IPS DF 6.9 (cell line): ENCODE data around the gene WRNIP1.
"Not testable (repeated sequence)": the region's sequence is repeated elsewhere in the genome, so short reads cannot be mapped to it uniquely, and the experiment has no call there.

Experiments
- DNase-seq: peaks from one replicate; pipeline ENCODE4 v3.0.0-alpha.2; 2013; ENCODE audit warnings: low read depth, low spot score
- H3K27ac ChIP-seq: one replicate; pipeline ENCODE4 v1.5.1; 2013; ENCODE audit warnings: low read length, control low read depth
- H3K27me3 ChIP-seq: 2 replicates; pipeline ENCODE4 v1.6.1; 2013; ENCODE audit warnings: mild to moderate bottlenecking, low read length; ENCODE audit not compliant: control insufficient read depth, insufficient read depth
- H3K36me3 ChIP-seq: 2 replicates; pipeline ENCODE4 v1.6.1; 2013; ENCODE audit warnings: low read length; ENCODE audit not compliant: control insufficient read depth, insufficient read depth
- H3K4me1 ChIP-seq: 2 replicates; pipeline ENCODE4 v1.6.1; 2013; ENCODE audit warnings: low read length; ENCODE audit not compliant: control insufficient read depth, insufficient read depth
- H3K4me3 ChIP-seq: 2 replicates; pipeline ENCODE4 v1.5.1; 2013; ENCODE audit warnings: mild to moderate bottlenecking, low read length
- H3K9me3 ChIP-seq: 2 replicates; pipeline ENCODE4 v1.6.1; 2013; ENCODE audit warnings: low read length, inconsistent platforms; ENCODE audit not compliant: control insufficient read depth, insufficient read depth
- whole genome bisulfite sequencing: extraction: QIAGEN DNeasy Blood & Tissue Kit; methylation state at CpG from one replicate; pipeline ENCODE4 v1.1.7; 2013; ENCODE audit warnings: mixed read lengths, missing lambda C conversion rate; ENCODE audit not compliant: insufficient read length, insufficient coverage; 5-methylcytosine and 5-hydroxymethylcytosine counted together

Gene WRNIP1

DNA sequence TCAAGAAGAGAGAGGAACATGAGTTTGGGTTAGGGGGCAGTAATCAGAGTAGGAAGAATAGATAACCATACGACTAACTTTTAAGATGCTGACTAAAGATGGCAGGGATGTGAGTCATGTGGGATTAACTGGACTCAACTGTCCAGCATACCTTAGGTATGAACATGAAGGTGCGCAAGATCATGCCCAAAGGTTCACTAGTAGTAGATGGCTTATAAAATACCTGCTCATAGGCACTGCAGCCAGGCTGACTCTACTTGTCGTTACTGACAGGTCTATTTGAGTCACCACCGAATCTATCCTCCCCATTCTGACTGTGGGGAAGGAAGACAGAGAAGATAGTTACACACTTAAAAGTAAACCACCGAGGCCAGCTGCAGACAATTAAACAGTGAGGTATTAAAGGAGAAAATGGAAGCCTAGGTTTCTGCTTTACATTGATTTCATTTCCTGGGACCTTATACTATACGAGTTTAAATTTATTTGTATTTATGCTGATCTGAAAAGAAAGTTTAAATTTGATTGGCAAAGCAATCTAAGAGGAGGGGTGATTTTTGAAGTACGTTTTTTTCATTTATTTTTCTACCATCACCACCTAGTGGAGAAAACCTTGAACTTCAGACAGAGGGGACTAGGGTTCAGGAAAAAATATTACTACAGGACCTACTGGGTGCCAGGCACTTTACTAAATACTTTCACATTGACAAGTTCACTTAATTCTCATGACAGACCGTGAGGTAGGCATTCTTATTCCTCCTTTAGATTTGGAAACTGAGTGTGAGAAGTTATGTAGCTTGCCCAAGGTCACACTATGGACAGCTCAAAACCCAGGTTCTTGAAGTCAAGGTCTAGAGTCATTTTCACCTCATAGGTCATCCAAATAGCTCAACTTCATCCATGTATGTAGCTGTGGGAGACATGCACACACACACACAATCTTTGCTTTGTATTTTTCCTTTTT is 4.0 kb upstream of the WRNIP1 start:
- H3K36me3 ChIP-seq, result no peaks in the 10 kb centered on the region
- H3K27me3 ChIP-seq, result no peaks in the 10 kb centered on the region
- whole genome bisulfite sequencing, result no CpG with 5 or more reads among the region's 8 CpGs
- H3K27ac ChIP-seq, result no peak overlapping the region
- no peaks in the 10 kb centered on the region for H3K4me1 ChIP-seq
- no peaks in the 10 kb centered on the region for H3K9me3 ChIP-seq
- no peak overlapping the region for H3K4me3 ChIP-seq
- no peak for DNase-seq

DNA sequence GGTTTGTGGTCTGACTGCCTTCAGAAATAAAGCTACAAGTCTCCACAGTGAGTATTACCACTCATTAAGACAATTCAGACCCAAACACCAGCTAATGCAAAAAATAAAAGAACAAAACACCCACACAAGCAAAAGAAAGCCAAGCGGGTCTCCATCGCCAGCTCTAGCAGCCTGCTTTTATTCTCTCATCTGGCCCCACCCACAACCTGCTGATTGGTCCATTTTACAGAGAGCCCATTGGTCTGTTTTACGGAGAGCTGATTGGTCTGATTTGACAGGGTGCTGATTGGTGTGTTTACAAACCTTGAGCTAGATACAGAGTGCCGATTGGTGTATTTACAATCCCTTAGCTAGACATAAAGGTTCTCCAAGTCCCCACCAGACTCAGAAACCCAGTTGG is 2.3 kb upstream of the WRNIP1 start:
- not testable (repeated sequence) for H3K4me1 ChIP-seq, H3K27ac ChIP-seq, DNase-seq, H3K9me3 ChIP-seq, H3K4me3 ChIP-seq, H3K27me3 ChIP-seq, H3K36me3 ChIP-seq
- WGBS, result no CpG with 5 or more reads among the region's 4 CpGs

DNA sequence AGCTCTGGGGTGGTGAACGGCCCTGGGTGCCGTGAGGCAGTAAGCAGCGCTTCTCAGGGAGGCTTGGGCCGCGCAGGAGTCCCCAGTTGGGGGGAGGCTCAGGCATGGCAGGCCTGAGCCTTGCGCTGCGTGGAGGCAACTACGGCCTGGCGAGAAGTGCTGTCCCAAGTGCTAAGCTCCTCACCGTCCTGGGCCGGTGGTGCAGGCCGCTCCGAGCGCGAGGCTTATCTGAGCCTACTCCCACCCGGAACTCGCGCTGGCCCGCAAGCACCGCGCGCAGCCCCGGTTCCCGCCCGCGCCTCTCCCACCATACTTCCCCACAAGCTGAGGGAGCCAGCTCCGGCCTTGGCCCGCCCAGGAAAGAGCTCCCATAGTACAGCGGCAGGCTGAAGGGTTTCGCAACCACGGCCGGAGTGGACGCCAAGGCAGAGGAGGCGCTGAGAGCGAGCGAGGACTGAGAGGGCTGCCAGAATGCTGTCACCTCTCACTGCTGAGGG is 1.8 kb upstream of the WRNIP1 start:
- H3K27ac ChIP-seq, result no peak overlapping the region
- no peaks in the 10 kb centered on the region for H3K27me3 ChIP-seq
- no peak for DNase-seq
- whole genome bisulfite sequencing, result no CpG with 5 or more reads among the region's 36 CpGs
- no peaks in the 10 kb centered on the region; the same call in 1 of the 2 replicates for H3K4me1 ChIP-seq
- no peaks in the 10 kb centered on the region for H3K36me3 ChIP-seq
- no peak overlapping the region for H3K4me3 ChIP-seq
- no peaks in the 10 kb centered on the region for H3K9me3 ChIP-seq

DNA sequence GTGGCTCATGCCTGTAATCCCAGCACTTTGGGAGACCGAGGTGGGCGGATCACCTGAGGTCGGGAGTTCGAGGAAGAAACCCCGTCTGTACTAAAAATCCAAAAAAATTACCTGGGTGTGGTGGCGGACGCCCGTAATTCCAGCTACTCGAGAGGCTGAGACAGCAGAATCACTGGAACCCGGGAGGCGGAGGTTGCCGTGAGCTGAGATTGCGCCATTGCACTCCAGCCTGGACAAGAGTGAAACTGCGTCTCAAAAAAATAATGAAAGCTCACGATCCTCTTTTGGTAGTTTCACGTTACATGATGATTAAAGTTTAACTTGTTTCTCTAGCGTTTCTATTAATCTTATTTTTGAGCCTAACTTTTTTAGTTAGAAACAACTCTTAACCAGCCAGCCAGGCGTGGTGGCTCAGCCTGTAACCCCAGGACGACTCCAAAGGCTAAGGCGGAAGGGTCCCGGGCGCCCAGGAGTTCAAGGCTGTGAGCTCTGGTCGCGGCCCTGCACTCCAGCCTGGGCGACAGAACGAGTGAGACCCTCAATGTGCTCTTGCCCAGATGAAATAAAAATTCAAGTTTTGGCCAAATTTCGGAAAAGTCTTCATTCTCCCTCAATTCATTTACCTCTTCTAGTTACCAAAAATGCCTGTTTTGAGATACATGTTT is 1.2 kb upstream of the WRNIP1 start:
- Histone ChIP-seq H3K27ac (no peak overlapping the region), H3K9me3 (no peaks in the 10 kb centered on the region), H3K36me3 (no peaks in the 10 kb centered on the region), H3K27me3 (no peaks in the 10 kb centered on the region), H3K4me1 (no peaks in the 10 kb centered on the region; the same call in 1 of the 2 replicates), H3K4me3 (no peak overlapping the region)
- WGBS, result no CpG with 5 or more reads among the region's 27 CpGs
- no peak for DNase-seq

DNA sequence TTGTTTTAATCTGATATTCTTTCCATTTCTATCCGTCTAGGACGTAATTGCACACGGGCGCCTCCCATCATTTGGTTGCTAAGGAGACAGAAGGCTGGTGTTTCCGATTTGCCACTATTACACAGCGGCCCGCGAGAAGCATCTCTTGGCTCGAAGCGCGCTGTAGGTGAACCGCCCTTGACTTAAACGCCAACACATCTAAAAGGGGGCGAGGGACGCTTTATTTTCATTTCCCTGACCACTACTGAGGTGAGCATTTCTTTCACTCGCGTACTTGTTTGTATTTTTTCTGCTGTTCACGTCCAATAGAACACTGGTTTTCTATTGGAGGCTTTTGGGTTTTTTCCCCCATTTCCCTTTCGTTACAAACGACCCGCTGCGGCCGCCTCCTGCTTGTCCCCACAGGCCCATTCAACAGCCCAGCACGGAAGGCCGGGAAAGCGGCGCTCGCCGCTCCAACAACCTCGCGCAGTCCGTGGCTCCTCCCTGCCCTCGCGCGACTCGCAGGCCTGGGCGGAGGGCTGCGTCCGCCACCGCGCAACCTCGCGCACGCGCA is 505 bp upstream of the WRNIP1 start:
- Histone ChIP-seq H3K9me3 (no peaks in the 10 kb centered on the region), H3K4me1 (no peaks in the 10 kb centered on the region; the same call in 1 of the 2 replicates), H3K27me3 (no peaks in the 10 kb centered on the region), H3K36me3 (no peaks in the 10 kb centered on the region), H3K27ac (no peak overlapping the region), H3K4me3 (peak overlapping the region; percentile 25; the same call in 1 of the 2 replicates)
- no CpG with 5 or more reads among the region's 45 CpGs for WGBS
- DNase-seq, result no peak

DNA sequence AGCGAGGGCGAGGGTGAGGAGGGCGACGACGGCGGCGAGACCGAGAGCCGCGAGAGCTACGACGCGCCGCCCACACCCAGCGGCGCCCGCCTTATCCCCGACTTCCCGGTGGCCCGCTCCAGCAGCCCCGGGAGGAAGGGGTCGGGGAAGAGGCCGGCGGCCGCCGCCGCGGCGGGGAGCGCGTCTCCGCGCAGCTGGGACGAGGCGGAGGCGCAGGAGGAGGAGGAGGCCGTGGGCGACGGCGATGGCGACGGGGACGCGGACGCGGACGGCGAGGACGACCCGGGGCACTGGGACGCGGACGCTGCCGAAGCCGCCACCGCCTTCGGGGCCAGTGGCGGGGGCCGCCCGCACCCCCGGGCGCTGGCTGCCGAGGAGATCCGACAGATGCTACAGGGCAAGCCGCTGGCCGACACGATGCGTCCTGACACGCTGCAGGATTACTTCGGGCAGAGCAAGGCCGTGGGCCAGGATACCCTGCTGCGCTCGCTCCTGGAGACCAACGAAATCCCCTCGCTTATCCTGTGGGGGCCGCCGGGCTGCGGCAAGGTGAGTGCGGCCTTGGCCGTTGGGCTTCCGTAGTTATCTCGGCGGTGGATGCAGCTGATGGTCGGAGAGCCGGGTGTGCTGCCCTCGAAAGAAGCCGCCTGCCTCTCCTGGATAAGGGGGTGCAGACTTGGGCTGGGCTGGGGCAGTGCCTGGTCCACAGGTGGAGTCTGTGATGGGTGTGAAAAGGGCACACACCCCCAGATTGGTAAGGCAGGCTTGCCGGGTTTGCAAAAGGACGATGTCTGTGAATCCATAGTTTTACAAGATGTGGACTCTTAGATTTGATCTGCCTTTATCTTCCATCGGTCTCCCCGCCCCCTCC is 938 bp downstream of the WRNIP1 start:
- H3K36me3 ChIP-seq, result no peaks in the 10 kb centered on the region
- no peaks in the 10 kb centered on the region for H3K27me3 ChIP-seq
- no CpG with 5 or more reads among the region's 91 CpGs for WGBS
- no peak overlapping the region for H3K27ac ChIP-seq
- peak overlapping the region; percentile 72 for H3K4me3 ChIP-seq
- H3K9me3 ChIP-seq, result no peaks in the 10 kb centered on the region
- no peaks in the 10 kb centered on the region; the same call in 1 of the 2 replicates for H3K4me1 ChIP-seq
- no peak for DNase-seq

DNA sequence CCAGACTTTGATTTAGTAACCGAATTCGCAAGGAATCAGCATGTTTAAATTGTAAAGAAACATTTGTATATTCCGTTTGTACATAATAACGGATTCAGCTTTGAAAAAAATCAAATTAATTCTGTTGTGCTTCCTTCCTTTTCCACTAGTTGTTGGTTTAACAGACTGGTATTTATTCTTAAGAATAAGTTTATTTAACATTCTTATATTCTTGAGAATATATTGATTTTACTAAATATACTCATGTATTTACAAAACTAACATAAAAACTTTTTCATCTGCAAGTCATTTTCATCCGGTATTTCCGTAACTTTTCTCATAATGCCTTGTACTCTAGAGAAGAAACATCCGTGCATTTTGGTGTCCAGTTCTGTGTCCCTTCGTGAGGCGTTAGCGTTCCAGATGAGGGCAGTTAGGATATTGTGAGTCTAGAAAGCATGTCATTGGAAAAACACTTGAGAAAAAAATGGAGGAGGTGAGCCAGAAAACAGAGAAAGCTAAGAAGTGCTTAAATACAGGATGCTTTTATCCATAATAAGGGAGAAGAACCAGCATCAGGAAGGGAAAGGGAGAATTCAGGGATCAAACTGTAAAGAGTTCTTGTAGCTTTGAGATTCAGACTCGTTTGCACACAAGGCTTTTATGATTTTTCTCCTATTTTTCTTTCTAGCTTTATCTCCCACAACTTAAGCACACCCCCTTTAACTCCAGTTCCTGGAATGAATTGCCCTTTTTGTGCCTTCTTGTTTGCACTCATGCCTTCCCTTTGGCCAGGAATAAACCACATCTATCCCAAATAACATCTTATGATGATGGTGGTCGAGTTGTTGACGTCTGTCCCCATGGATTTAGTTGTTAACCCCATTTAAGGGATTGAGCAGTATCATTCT is 1.8 kb downstream of the WRNIP1 start:
- Histone ChIP-seq H3K9me3 (no peaks in the 10 kb centered on the region), H3K27me3 (no peaks in the 10 kb centered on the region), H3K27ac (no peak overlapping the region), H3K4me1 (no peaks in the 10 kb centered on the region; the same call in 1 of the 2 replicates), H3K36me3 (no peaks in the 10 kb centered on the region), H3K4me3 (peak overlapping the region; percentile 72; the same call in 1 of the 2 replicates)
- DNase-seq, result no peak
- no CpG with 5 or more reads among the region's 13 CpGs for WGBS

DNA sequence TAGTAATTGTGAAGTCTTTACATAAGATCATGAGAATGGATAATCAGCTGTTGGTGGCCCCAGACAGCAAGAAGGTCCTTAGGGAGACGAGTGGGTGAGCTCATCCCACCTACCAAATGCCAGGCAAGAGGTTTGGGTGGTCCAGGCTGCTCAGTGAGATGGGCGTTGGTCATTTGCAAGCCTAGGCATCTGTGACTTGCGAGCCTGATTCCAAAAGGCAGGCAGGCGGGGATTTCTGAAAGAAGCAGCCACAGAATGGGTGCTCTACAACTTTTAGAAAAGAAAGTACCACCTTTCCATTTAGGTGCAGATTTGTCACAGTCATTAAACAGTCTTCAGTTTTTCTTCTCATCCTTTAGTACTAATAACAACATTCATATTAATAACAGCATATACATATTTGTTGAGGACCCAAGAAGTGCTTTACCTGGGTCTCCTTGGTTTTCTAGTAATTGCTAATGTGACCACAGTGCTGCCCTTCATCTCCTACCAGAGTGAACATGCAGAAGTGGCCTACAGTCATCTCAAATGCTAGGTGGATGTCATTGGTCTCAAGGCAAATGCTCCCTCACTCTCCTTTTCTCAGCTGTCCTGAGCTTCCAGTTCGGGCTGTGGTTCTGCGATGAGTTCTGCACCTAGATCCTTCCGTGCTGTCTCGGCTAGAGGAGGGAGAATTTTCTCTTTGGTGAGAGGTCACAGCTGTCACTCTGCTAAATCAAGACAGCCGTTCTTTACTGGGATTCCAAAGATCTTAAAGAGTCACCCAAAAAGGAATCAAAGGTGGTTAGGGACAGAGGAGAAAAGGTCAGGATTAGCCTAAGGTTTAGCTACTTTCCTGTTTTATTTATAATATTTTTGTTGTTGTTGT is 2.7 kb downstream of the WRNIP1 start:
- WGBS, result no CpG with 5 or more reads among the region's 9 CpGs
- Histone ChIP-seq H3K36me3 (no peaks in the 10 kb centered on the region), H3K9me3 (no peaks in the 10 kb centered on the region), H3K4me1 (no peaks in the 10 kb centered on the region; the same call in 1 of the 2 replicates), H3K27ac (no peak overlapping the region), H3K4me3 (no peak overlapping the region), H3K27me3 (no peaks in the 10 kb centered on the region)
- DNase-seq, result no peak
